Tibial artery (tissue), 4 donors: ENCODE results near the gene BCR.

Source experiments
- DNase-seq, 2 donors: peaks; one replicate each; pipeline ENCODE4 v3.0.0-alpha.2; 2019
- H3K27ac ChIP-seq, 2 donors: fragments of 200-600 bp; sonication (generic) in 1 of 2; 1 replicate in 1 of 2; 2 replicates in 1 of 2; pipeline ENCODE4 v1.5.1; 2018 to 2019; ENCODE audit warnings: mild to moderate bottlenecking in 1 of 2
- H3K27me3 ChIP-seq, 2 donors: fragments of 200-600 bp; sonication (generic) in 1 of 2; one replicate each; pipeline versions ENCODE4 v1.5.1 to v1.6.0; 2016 to 2019
- H3K36me3 ChIP-seq, 3 donors: fragments of 200-600 bp; sonication (generic) in 2 of 3; one replicate each; pipeline ENCODE4 v1.5.1; 2016 to 2019; ENCODE audit warnings: mild to moderate bottlenecking in 2 of 3
- H3K4me1 ChIP-seq, 4 donors: fragments of 200-600 bp; sonication (generic) in 2 of 4; 1 replicate in 3 of 4; 2 replicates in 1 of 4; pipeline ENCODE4 v1.5.1; 2016 to 2019
- H3K4me3 ChIP-seq, 2 donors: fragments of 200-600 bp; sonication (generic) in 1 of 2; 1 replicate in 1 of 2; 2 replicates in 1 of 2; pipeline ENCODE4 v1.5.1; 2018 to 2019; ENCODE audit warnings: mild to moderate bottlenecking in 2 of 2
- H3K9me3 ChIP-seq, 3 donors: fragments of 200-600 bp; sonication (generic) in 1 of 3; one replicate each; pipeline ENCODE4 v1.5.1; 2016 to 2019
- intact Hi-C: fragments of 100-400 bp; cut with DNase I; formaldehyde crosslinking; loops from one replicate; pipeline ENCODE4 v1.15.0; 2023; ENCODE audit warnings: low total_unique reads
- TF ChIP-seq, protein P1 (sequence below), 2 experiments: fragments of 200-600 bp in 1 of 2; fragments of 450-650 bp in 1 of 2; IDR thresholded peaks; one replicate each; pipeline ENCODE4 v1.5.1; 2017 to 2019; ENCODE audit warnings: antibody characterized with exemption in 2 of 2, mild to moderate bottlenecking in 1 of 2, moderate library complexity in 1 of 2

Gene BCR

DNA sequence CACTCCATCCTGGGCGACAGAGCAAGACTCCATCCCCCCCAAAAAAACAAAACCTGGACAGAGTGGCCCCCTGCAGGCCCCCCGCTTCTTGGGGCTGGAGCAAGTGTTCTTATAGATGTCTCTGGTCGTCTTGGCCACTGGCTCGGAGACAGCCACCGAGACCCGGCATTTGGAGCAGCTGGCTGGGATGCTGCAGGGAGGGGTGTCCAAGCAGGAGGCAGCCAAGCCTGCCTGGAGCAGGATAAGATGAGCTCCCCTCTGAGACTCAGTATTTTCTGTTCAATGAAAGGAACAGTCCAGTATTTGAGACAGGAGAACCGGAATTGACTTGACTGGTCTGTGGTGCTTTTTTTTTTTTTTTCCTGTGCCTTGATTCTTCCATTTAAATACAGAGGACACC, 44.5 kb downstream of the BCR start:
- Histone ChIP-seq H3K27me3 (no peaks in the 10 kb centered on the region), H3K9me3 (peaks cover 0 to 11% (median 7%) of the 10 kb centered on the region in 3 donors), H3K4me3 (no peak overlapping the region), H3K27ac (peak overlapping the region; percentile 72 to 75), H3K4me1 (peaks cover 0 to 80% (median 60%) of the 10 kb centered on the region in 4 donors), H3K36me3 (no peaks in the 10 kb centered on the region)
- TF ChIP-seq, protein P1, sequence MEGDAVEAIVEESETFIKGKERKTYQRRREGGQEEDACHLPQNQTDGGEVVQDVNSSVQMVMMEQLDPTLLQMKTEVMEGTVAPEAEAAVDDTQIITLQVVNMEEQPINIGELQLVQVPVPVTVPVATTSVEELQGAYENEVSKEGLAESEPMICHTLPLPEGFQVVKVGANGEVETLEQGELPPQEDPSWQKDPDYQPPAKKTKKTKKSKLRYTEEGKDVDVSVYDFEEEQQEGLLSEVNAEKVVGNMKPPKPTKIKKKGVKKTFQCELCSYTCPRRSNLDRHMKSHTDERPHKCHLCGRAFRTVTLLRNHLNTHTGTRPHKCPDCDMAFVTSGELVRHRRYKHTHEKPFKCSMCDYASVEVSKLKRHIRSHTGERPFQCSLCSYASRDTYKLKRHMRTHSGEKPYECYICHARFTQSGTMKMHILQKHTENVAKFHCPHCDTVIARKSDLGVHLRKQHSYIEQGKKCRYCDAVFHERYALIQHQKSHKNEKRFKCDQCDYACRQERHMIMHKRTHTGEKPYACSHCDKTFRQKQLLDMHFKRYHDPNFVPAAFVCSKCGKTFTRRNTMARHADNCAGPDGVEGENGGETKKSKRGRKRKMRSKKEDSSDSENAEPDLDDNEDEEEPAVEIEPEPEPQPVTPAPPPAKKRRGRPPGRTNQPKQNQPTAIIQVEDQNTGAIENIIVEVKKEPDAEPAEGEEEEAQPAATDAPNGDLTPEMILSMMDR (IDR thresholded peaks at IDR 0.05) = no peak
- intact Hi-C loops = no loop called here
- DNase-seq = no peak

DNA sequence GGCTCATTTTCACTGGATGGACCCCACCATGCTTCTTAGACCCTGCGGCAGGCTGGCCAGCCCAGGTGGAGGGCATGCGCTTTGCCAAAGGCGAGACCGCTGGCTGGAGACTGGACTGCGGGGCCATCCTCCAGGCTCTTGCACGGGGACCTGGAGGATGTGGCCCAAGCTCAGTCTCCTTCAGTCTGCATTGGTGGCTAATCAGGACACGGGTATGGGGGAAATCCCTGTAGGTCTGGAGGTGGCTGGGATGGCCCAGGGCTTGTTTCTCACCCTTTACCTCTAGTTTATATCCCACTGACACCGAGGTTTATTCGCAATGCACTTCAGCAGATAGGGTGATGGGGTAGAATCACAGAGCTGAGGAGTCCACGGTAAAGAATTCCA, 45.0 kb downstream of the BCR start:
- Histone ChIP-seq H3K4me1 (peaks cover 0 to 78% (median 56%) of the 10 kb centered on the region in 4 donors), H3K27me3 (no peaks in the 10 kb centered on the region), H3K27ac (peak overlapping the region; percentile 72 to 75), H3K4me3 (no peak overlapping the region), H3K9me3 (peaks cover 0 to 11% (median 7%) of the 10 kb centered on the region in 3 donors), H3K36me3 (no peaks in the 10 kb centered on the region)
- TF ChIP-seq, protein P1 (IDR thresholded peaks at IDR 0.05) = no peak
- intact Hi-C loops = no loop called here
- no peak for DNase-seq

DNA sequence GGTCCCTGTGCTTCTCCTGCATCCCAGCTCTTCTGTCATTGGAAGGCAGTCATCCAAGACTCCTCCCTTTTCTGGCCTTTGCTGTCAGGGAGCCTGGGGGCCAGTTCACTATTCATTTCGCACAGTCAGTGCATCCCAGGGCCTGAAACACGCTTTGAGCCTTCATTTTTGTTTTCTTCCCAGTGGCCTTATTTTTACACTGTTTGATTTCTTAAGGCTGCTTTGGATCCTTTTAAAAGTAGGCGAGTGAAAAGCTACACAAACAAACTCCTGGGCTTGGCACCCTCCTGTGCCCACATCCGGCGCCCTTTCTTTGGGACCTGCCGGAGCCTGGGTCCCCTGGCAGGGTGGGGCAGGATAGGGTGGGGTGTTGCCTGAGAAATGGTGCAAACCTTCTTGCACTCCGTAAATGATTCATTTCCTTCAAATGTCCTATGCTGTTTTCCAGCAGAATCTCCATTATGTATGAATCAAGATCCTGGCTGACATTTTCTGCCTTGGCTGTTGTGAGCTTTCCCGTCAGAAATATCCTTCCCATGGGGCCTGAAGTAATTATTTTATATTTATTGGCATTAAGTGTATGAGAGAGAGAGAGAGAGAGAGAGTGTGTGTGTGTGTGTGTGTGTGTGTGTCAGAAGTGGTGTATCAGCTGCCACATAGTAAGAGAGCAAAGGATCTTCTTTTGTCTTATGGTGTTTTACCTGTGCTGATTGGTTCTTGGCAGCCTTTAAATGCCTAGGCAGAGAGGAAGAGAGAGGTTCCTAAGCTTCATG, 45.6 kb downstream of the BCR start:
- H3K36me3 ChIP-seq = no peaks in the 10 kb centered on the region

DNA sequence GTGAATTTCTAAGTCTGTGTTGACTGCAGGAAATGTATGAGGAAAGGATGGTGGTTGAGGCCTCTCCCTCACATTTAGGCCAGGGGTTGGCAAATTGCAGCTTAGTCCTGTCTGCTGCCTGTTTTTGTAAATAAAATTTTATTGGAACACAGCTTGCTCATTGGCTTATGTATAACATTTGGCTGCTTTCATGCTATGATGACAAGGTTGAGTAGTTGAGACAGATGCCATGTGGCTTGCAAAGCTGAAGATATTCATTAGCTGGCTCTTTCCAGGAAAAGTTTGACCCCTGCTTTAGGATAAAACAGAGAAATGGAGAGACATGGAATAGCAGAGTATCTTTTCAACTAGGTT, 46.2 kb downstream of the BCR start:
- DNase-seq = no peak
- H3K36me3 ChIP-seq = no peaks in the 10 kb centered on the region
- H3K27me3 ChIP-seq = no peaks in the 10 kb centered on the region
- H3K4me3 ChIP-seq = no peak overlapping the region
- H3K9me3 ChIP-seq = peaks cover 0 to 11% (median 7%) of the 10 kb centered on the region in 3 donors
- TF ChIP-seq, protein P1 (IDR thresholded peaks at IDR 0.05) = no peak
- intact Hi-C loops = no loop called here
- H3K27ac ChIP-seq = peak overlapping the region; percentile 72 to 75
- peaks cover 0 to 78% (median 55%) of the 10 kb centered on the region in 4 donors for H3K4me1 ChIP-seq

More for the DNA sequence above, 45.6 kb downstream of the BCR start:
- H3K27me3 ChIP-seq = no peaks in the 10 kb centered on the region
- peak; percentile 78 to 91 for DNase-seq
- H3K4me1 ChIP-seq = peaks cover 0 to 78% (median 53%) of the 10 kb centered on the region in 4 donors
- TF ChIP-seq, protein P1 (IDR thresholded peaks at IDR 0.05) = no peak
- intact Hi-C loops = no loop called here
- H3K27ac ChIP-seq = peak overlapping the region; percentile 72 to 75
- no peak overlapping the region for H3K4me3 ChIP-seq
- peaks cover 0 to 11% (median 7%) of the 10 kb centered on the region in 3 donors for H3K9me3 ChIP-seq

DNA sequence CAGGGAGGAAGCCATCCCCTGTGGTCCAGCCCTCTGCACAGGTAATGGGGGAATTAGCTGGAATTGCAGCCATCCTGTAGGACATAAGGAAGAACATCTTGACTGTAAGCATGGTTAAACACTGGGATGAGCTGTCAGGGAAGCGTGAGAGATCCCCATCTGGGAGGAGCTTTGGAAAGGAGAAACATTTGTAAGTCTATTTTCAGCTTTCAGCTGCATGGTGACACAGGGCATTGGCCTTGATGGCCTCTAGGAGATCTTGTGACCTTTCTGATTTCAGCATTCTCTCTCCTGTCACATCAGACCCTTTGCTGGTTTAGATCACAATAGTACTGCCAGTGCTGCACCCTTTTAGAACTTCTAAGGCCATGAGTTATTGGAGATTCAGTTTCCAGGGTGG, 47.1 kb downstream of the BCR start:
- H3K27me3 ChIP-seq = no peaks in the 10 kb centered on the region
- no peak overlapping the region for H3K4me3 ChIP-seq
- H3K4me1 ChIP-seq = peaks cover 0 to 78% (median 63%) of the 10 kb centered on the region in 4 donors
- no peaks in the 10 kb centered on the region for H3K36me3 ChIP-seq
- no peak for DNase-seq
- intact Hi-C loops = no loop called here
- H3K9me3 ChIP-seq = peaks cover 0 to 11% (median 7%) of the 10 kb centered on the region in 3 donors
- H3K27ac ChIP-seq = peak overlapping the region; percentile 72 to 75
- TF ChIP-seq, protein P1 (IDR thresholded peaks at IDR 0.05) = no peak
